ENCODE measurements around the gene TDRKH.

TDRKH gene

DNA sequence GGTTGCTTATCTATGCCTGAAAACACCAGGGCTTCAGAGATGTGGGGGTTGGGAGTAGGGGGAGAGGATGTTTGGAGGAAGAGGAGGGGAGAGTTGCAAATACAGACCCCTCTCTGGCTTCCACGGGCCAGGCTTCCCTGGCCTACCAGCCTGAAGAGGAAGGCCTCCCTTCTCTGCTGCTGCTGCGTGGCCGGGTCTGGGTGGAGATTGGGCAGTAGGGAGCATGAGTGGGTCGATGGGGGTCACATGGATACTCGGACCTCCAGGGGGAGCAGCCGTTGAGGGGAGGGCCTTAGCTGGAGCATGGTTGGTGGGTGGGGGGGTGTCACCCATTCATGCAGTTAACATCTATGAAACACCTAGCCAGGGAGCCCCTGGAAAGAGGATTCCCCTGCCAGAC, 39.8 kb upstream of the TDRKH start:
- no peak for DNase-seq (ENCODE audit: low read depth)
- no peak overlapping the region for H3K4me3 ChIP-seq (ENCODE audit: control insufficient read depth, low read depth, low read length)
- TF ChIP-seq, protein P1, sequence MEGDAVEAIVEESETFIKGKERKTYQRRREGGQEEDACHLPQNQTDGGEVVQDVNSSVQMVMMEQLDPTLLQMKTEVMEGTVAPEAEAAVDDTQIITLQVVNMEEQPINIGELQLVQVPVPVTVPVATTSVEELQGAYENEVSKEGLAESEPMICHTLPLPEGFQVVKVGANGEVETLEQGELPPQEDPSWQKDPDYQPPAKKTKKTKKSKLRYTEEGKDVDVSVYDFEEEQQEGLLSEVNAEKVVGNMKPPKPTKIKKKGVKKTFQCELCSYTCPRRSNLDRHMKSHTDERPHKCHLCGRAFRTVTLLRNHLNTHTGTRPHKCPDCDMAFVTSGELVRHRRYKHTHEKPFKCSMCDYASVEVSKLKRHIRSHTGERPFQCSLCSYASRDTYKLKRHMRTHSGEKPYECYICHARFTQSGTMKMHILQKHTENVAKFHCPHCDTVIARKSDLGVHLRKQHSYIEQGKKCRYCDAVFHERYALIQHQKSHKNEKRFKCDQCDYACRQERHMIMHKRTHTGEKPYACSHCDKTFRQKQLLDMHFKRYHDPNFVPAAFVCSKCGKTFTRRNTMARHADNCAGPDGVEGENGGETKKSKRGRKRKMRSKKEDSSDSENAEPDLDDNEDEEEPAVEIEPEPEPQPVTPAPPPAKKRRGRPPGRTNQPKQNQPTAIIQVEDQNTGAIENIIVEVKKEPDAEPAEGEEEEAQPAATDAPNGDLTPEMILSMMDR (IDR thresholded peaks at IDR 0.05; ENCODE audit: control insufficient read depth, insufficient read depth, low read depth, low read length, missing control alignments), result no peak

GRCh38 chr1:151829352-151830046, 39.2 kb upstream of the TDRKH start:
- no peak overlapping the region for H3K4me3 ChIP-seq (ENCODE audit: control insufficient read depth, low read depth, low read length)
- no peak for DNase-seq (ENCODE audit: low read depth)
- TF ChIP-seq, protein P1 (IDR thresholded peaks at IDR 0.05; ENCODE audit: control insufficient read depth, insufficient read depth, low read depth, low read length, missing control alignments), result no peak

GRCh38 chr1:151828921-151829320, 38.6 kb upstream of the TDRKH start:
- TF ChIP-seq, protein P1 (IDR thresholded peaks at IDR 0.05; ENCODE audit: control insufficient read depth, insufficient read depth, low read depth, low read length, missing control alignments), result no peak
- DNase-seq (ENCODE audit: low read depth), result no peak
- no peak overlapping the region for H3K4me3 ChIP-seq (ENCODE audit: control insufficient read depth, low read depth, low read length)

- no peak overlapping the region for H3K4me3 ChIP-seq (ENCODE audit: control insufficient read depth, low read depth, low read length)
- DNase-seq (ENCODE audit: low read depth), result no peak
- TF ChIP-seq, protein P1 (IDR thresholded peaks at IDR 0.05; ENCODE audit: control insufficient read depth, insufficient read depth, low read depth, low read length, missing control alignments), result no peak
These were observed 37.6 kb upstream of the TDRKH start for GRCh38 chr1:151827853-151828252.

GRCh38 chr1:151825751-151826660, 35.7 kb upstream of the TDRKH start:
- no peak overlapping the region for H3K4me3 ChIP-seq (ENCODE audit: control insufficient read depth, low read depth, low read length)
- TF ChIP-seq, protein P1 (IDR thresholded peaks at IDR 0.05; ENCODE audit: control insufficient read depth, insufficient read depth, low read depth, low read length, missing control alignments), result no peak
- no peak for DNase-seq (ENCODE audit: low read depth)

DNA sequence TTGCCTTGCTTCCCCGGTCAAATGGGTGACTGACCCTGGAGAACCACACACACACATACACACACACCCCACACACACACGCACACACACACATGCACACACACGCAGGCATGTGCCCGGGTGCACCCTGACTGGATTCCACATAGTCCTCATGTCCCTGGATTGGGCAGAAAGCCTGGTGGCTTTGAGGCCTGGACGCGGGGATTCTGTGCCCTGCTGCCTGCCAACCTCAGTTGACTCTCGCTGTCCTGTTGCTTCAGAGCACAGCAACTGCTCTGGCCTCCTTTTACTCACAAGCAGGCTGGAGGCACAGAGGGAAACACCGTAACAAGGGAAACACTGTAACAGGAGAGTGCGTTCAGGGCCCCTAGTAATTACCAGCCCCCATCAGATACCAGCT, 34.9 kb upstream of the TDRKH start:
- TF ChIP-seq, protein P1 (IDR thresholded peaks at IDR 0.05; ENCODE audit: control insufficient read depth, insufficient read depth, low read depth, low read length, missing control alignments), result no peak
- no peak overlapping the region for H3K4me3 ChIP-seq (ENCODE audit: control insufficient read depth, low read depth, low read length)
- DNase-seq (ENCODE audit: low read depth), result no peak
